ENCODE results near the gene FTL.

- TF ChIP-seq POLR2A (IDR thresholded peaks at IDR 0.05; ENCODE audit: low read depth, low read length) (no peak), TAF1 (IDR thresholded peaks at IDR 0.05; ENCODE audit: low read depth, low read length) (no peak)
Observed at GRCh38 chr19:48991873-48992580, 26.9 kb downstream of the FTL start.
